Stimulated activated CD4-positive, alpha-beta T cell treated with anti-CD3 and anti-CD28 coated beads, TNF-alpha, amount 100 ng/mL, for 4 hours (primary cell): Measurements from ENCODE around the gene AGK.
"Not testable (repeated sequence)": the region's sequence is repeated elsewhere in the genome, so short reads cannot be mapped to it uniquely, and the experiment has no call there.

Experiments used
- DNase-seq, 3 experiments: peaks; one replicate each; pipeline ENCODE4 v3.0.0-alpha.2; 2020; ENCODE audit warnings: low read depth in 3 of 3

The AGK gene

DNA sequence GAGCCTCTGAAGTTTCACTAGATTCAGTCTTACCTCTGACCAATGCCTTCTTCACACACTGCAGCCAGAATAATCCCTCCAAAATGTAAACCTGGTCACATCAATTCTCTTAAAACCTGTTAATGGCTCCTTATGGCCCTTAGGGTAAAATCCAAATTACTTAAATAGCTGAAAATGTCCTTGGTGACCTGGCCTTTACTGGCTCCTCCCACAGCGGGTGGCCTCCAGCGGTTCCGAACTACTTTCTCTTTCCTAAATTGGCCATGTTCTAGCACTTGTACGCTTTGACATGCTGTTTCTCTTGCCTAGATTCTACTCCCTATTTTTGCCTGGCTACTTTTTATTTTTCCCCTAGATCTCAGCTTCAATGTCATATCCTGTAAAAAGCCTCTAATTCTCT is 36.1 kb downstream of the AGK start:
- no peak for DNase-seq

DNA sequence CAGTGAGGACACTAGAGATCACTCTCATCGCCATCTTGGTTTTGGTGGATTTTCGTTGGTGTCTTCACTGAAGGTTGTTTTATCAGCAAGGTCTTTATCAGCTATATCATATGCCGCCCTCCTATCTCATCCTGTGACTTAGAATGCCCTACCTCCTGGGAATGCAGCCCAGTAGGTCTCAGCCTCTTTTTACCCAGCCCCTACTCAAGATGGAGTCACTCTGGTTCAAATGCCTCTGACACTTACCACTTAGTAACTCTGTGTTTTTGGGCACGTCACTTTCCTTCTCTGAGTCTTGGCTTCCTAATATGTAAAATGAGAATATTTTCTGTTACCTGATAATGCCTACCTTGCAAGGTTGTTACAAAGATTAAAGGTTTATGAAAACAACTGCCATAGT is 37.7 kb downstream of the AGK start:
- no peak for DNase-seq

DNA sequence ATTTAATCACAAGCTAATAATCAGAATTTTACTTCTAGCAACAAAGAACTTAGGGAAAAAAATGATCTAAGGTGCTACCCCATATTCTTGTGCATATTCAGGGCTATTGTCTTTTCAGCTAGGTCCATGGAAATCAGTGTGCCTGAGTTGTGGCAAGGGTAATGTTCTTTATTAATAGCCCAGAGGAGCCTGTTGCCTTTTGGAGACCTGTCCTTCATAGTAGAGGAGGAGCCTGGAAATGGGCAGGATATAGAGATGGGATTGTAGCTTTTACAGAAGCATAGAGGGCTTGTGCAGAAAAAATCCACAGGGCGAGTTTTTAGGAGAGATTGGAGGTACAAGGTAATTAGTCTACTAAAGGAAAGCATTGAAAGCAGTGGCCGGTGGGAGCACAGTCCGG is 38.9 kb downstream of the AGK start:
- DNase-seq, result no peak

DNA sequence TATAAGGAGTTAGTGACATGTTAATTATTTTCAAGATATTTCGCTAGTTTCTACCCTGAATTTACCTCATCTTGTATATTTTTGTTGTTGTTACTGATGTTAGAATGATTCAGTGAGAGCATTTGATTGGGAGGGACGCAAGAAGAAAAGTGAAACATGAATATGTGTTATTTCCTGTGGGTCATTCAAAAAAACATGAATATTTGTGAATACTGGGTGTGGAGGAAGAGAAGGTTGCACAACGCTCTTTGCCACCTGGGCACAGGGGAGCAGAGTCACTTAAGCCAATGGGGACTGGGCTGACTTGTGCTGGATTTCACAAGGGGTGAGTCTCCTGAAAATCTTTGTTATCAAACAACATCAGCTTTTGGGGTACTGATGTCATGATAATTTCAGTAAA is 39.5 kb downstream of the AGK start:
- DNase-seq, result no peak

DNA sequence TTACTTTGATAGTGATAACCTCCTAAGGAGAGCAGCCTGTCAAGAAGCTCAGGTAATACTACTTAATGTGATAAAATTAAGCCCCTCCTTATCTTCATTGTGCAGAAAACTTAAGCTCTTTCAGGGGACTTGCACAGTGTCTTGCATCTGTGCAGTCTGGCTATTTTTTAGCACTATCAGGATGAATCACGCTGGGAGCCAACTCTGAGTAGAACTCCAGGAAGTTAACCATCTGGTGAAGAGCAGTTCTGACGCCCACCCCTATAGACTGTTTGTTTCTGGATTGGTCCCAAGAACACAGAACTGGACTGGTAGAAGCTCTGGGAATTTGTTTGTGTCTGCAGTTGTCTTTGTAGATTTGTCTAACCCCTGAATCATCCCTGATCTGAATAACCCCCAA is 41.9 kb downstream of the AGK start:
- no peak for DNase-seq

DNA sequence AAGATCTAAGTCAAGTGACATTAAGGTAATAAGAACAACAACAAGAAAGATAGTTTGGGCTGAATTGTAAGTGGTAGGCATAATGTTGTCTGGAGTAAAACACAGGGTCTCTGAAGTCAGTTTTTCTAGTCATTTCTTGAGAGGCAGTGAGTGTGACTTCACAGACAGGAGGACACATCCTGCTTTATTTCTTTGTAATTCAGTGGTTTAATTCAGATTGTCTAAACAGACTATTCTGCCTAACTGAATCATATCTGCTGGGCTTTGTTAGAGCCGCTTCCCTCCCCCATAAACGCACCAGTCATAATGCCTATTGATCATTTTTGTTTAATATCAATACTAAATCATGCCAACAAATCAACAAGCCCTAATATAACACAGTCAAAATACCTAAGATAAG is 46.8 kb downstream of the AGK start:
- DNase-seq, result no peak

DNA sequence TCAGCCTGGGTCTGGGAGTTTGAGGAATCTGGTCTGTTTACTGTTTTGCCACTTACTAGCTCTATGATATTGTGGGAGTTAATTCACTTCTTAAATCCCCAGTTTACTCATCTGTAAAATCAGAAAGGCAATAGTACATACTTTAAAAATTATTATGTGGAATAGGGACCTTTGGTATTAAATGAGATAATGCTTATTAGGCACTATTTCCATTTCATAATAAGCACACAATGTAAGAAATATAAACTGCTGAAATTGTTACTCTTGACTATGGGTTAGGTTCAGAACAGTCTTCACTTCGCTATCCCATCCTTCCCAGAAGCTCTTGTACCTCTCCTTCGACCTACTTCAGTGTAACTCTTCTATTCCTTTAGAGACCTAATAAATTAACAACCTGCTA is 47.2 kb downstream of the AGK start:
- no peak for DNase-seq

DNA sequence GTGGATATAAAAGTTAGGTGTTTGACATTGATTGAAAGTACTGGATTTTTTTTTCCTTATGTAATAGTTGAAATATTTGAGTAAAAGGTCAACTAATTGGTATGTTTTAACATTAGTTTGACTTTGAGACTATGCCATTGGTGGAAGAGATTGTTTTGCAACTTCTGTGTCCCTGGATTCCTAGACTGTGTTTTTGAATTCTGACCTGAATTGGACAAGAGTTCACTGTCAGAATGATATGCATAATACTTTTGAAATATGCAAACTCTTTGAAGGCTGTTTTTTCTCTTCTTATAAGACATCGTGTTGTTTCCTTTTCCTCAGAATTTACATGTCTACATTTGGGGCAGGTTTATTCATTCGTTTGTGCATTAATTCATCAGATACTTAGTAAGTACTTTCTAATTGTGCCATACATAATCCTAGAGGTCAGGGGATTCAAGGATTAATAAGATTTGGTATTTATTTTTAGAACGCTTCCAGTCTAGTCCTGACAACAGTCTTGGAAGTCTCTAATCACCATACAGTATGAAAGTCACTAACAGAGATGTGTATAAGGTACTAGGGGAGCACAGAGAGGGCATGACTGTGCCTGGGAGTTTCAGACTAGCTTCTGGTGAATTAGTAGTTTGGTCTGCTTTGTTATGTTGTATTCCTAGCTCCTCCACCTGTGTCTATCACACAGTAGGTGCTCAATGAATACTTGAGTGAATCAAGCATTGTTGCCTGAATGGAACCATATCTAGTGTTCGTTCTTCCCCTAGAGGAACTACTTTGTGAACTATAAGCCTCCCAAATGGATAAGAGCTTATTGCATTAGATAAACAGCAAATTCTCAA is 49.2 kb downstream of the AGK start:
- DNase-seq, result no peak

DNA sequence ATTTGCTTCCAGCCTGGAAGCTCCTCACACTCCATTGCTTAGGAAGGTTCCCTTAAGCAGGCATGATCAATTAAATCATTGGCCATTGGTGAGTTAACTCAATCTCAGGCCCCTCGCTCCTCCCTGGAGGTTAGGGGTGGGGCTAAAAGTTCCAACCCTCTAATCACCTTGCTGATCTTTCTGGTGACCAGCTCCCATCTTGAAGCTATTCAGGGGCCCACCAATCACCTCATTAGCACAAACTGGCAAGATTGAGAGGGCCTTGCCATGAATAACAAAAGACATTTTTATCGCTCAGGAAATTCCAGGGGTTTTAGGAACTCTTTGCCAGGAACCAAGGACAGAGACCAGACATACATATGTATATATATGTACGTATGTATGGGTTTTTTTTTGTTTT is 58.4 kb downstream of the AGK start:
- no peak for DNase-seq

DNA sequence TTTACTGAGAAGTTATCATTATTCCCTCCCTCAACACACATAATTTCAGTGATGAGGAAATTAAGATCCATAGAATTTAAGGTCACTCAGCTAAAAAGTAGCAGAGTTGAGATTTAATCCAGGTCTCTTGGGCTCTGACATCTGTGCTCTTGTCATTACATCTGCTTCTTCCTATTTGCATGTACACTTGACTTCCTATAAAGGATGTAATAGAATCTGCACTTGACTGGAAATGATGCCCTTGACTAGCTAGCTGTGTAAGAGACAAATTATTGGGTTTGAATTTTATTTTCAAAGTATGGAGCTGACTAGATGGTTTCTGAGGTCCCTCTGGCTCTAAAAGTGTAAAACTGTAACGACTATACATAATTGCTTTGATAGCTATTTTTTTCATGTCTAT is 59.5 kb downstream of the AGK start:
- no peak for DNase-seq

DNA sequence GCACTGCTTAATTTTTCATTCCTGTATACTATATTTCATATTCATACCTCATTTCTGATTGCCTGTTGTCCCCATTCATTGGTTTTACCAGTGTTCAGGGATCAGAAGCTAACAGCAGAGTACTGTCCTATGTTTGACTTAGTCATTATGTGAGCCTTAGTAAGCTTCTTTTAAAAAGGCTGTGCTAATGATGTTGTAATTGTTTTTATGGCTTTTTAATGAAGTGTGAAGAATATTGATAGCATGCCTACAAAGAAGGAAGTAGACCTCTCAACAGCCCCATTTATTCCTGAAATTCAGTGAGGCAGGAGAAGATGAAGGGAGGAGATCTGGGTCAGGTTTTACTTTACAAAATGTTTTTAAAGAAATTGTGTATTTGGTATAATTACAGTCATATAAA is 61.7 kb downstream of the AGK start:
- no peak for DNase-seq

DNA sequence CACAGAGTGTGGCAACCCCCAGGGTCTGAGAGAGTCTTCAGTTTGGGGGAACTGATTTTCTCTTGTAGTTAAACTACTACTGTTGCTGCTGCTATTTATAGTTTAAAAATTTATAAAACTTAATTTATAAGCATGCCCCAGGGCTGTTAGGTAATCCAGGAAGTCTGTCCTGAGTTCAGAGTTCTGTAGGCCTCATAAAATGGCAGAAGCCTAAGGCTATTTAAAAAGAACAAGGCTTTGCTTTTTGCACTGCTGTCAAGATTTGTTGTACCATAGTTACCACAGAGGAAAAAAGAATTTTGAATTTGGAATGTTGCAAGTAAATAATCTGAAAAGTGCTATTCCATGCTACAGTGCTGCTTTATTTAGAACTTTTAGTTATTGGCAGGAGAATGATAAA is 66.1 kb downstream of the AGK start:
- no peak for DNase-seq

DNA sequence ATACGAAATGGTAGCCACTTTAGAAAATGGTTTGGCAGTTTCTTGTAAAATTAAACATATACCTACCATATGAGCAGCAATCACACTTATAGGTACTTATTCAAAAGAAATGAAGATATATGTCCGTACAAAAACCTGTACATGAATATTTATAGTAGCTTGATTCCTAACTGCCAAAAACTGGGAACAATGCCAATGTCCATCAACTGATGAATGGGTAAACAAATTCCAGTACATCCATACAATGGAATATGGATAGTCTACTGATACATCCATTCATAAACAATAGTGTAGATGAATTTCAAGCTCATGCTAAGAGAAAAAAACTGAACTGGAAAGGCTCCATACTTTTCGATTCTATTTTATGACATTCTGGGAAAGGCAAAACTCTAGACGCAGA is 68.5 kb downstream of the AGK start:
- DNase-seq, result no peak

DNA sequence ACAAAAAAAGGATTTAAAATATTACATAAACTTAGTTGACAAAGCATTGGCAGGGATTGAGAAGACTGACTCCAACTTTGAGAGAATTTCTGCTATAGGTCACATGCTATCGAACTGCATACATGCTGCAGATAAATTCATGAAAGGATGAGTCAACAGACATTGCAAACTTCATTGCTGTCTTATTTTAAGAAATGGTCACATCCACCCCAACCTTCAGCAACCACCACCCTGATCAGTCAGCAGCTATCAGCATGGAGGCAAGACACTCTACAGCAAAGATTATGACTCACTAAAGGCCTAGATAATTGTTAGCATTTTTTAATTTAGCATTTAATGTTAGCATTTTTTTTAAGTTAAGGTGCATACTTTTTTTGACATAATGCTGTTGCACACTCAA is 73.6 kb downstream of the AGK start:
- no peak for DNase-seq

DNA sequence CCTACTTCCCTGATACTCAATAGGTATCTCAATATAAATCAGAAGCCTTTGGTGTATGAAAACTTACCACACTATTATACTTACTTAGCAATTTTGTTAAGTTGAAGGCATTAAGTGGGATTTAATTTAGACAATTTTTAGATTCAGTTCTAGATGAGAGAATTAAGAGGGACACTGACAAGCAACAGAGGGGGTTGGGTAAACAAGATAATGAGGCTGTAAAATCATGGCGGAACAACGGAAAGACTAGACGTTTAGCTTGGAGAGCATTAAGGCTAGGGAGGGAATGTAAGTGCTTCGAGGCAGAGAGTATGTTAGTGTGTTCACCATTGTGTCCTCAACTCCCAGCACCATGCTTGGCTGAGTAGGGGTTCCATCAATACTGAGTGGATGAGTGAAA is 79.4 kb downstream of the AGK start:
- DNase-seq, result no peak

DNA sequence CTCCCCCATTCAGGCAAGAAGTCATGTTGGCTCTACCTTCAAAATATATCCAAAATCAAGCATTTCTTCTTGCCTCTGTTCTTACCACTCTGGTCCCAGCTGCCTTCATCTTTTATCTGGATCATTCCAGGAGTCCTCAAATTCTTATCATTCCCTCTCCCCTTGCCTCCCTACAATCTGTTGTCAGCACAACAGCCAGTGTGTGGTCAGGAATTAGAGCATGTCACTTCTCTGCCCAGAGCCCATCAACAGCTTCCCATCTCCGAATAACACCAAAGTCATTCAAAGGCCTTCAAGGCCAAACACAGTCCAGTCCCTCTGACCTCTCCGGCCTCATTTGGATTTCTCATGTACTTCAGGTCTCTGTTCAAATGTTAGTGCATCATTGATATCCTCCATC is 80.3 kb downstream of the AGK start:
- no peak for DNase-seq

DNA sequence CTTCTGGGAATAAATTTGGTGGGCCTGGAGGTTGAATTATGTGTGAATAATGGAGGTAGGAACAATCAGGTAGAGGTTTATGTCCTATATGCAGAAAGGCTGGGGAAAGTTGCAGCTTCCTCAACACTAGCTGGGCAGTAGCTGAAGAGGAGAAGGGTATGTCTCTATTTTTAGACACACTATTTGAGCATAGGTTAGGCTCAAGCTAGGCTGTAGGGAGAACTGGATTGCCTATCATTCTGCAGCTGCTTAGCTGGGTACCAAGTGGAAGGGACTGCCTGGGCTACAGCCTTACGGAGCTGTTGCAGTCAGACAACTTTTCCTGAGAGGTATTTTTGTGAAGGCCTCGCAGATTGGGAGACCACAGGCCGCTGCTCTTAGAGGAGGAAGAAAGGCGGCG is 82.9 kb downstream of the AGK start:
- DNase-seq, result no peak

DNA sequence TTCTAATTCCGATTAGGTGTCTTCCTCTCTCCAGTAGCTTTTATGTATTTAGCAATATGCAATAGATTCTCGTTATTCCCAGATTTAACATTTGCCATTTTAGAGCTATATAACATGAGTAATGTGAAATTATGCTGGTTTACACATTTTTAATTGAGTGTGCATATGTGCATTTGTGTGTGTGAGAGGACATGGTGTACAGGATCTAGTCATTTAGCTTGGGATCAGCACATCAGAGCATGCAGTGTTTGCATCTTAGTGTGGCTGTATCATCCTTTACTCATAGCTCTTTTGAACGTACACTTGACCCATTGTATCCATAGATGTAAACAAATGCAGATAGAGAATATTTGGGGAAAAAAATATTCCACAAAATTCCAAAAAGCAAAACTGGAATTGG is 84.8 kb downstream of the AGK start:
- no peak for DNase-seq

DNA sequence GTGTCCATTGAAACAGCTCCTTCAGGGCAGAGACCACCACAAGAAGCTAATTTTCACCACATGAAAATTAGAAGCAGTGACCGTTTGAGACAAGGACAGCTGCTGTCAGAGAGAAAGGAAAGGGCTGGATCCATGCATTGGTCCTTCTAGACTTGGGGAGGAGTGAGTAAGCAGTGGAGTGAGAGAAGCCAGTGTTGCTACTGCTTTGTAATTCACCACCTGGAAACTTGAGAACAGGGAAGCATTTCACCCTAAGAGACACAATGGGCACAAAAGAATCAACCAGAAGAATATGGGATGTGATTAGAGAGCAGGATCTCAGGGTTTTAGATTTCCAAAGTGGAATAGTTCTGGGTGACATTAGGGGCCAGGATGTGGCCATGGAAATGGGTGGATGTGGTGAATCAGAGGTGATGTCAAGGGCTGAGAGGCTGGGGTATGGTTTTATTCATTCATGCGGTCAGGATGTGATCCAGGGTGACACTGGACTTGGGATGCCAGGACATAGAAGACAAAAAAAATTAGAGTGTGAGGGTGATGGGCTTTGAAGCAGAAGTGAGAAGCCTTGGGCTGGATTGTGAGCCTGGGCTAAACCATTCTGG is 89.1 kb downstream of the AGK start:
- DNase-seq, result no peak

DNA sequence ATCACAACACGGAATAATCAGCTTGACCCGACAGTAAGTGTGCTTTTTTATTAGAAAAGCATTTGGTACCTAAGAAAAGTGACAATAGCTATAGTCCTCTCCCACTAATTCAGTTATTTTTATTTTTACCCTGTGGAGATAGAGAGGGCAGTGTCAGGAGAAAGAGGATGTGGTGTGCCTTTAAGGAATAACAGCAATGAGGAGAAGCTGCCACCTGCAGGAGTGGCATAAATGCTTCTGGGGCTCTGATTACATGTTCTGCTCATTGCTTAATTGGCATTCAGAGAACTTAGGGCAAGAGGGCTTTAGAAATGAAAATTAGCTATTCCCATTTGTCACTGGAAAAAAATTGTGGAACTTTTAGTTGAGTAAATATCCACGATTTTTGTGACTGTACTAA is 90.7 kb downstream of the AGK start:
- DNase-seq, result no peak

DNA sequence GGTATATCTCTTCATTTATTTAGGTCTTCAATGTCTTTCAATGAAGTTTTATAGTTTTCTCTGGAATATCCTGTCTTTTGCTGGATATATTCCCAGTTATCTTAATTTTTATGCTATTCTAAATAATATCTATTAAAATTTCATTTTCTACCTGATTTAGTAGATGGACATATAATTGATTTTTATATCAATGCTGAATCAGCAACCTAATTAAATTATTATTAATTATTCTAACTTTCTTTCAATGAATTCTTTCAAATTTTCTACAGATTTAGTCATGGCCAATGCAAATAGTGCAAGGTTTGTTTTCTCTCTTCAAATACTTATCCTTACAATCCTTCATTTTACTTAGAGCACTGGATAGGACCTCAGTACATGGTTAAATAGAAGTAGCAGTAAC is 94.0 kb downstream of the AGK start:
- no peak for DNase-seq

DNA sequence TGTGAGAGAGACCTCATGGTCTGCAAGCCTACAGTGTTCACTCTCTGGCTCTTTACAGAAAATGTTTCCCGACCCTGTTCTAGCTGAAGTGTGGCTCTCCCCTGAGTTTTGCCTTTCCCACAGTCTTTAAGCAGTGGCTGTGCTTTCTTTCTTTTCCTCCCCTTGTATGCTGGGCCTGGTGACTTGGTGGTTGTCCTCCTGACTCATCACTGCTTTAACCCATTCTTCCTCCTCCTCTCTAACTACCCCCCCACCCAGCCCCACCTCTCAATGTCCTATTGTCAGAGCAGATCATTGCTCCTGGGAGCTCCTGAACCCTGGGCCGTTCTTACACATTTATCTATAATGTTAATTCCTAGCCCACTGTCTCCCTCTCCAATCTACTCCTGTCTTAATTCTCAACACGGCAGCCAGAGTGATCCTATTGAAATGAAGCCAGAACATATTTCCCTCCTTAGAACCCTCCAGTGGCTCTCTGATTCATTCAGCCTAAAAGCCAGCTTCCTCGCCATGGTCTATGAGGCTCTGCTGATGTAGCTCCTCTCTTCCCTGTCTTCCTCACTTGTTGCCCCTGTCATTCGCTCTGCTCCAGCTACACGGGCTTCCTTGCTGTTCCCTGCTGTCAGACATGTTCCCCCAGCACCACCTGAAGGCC is 95.7 kb downstream of the AGK start:
- DNase-seq, result no peak

DNA sequence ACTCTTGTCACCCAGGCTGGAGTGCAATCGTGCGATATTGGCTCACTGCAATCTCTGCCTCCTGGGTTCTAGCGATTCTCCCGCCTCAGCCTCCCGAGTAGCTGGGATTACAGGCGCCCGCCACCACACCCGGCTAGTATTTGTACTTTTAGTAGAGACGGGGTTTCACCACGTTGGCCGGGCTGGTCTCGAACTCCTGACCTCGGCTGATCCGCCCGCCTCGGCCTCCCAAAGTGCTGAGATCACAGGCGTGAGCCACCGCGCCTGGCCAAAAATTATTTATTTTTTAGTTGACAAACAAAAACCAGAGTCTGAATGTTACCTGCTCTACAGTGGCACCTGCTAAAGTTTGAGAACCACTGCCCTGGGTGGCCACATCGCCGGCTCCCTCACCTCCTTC is 96.5 kb downstream of the AGK start:
- DNase-seq, result not testable (repeated sequence)
